Measurements from ENCODE around the gene CHDH. TPM values are rescaled to one million over a fixed set of nuclear protein-coding genes. Genes with fewer than 3 reads are reported as not detected.

Gene CHDH
- total RNA-seq, 2 donors from 2014 or later: 0.29 to 0.39 TPM

GRCh38 chr3:53824795-53825194 lies 21.4 kb downstream of the CHDH start:
- DNase-seq (ENCODE audit: low spot score) (no peak), ATAC-seq (no peak)
- Mint-ChIP-seq H3K4me3 (no peak overlapping the region), H3K4me1 (ENCODE audit: low read depth in 2 of 2) (no peaks in the 10 kb centered on the region), H3K27ac (no peak overlapping the region), H3K9me3 (no peaks in the 10 kb centered on the region), H3K36me3 (no peaks in the 10 kb centered on the region), H3K27me3 (peaks cover 7 to 21% of the 10 kb centered on the region in 2 donors)

GRCh38 chr3:53823956-53824657 lies 22.1 kb downstream of the CHDH start:
- H3K36me3 Mint-ChIP-seq: no peaks in the 10 kb centered on the region
- H3K4me1 Mint-ChIP-seq (ENCODE audit: low read depth in 2 of 2): no peaks in the 10 kb centered on the region
- H3K27ac Mint-ChIP-seq: no peak overlapping the region
- no peak overlapping the region for H3K4me3 Mint-ChIP-seq
- H3K9me3 Mint-ChIP-seq: no peaks in the 10 kb centered on the region
- H3K27me3 Mint-ChIP-seq: peaks cover 7 to 21% of the 10 kb centered on the region in 2 donors
- no peak for ATAC-seq
- DNase-seq (ENCODE audit: low spot score): no peak

GRCh38 chr3:53823026-53823955 lies 22.9 kb downstream of the CHDH start:
- Mint-ChIP-seq H3K4me1 (ENCODE audit: low read depth in 2 of 2) (no peaks in the 10 kb centered on the region), H3K36me3 (no peaks in the 10 kb centered on the region), H3K27me3 (peaks cover 7 to 21% of the 10 kb centered on the region in 2 donors), H3K27ac (no peak overlapping the region), H3K4me3 (no peak overlapping the region), H3K9me3 (no peaks in the 10 kb centered on the region)
- DNase-seq (ENCODE audit: low spot score) (no peak), ATAC-seq (peak in 1 of 2 donors; percentile 29)

- no peaks in the 10 kb centered on the region for H3K4me1 Mint-ChIP-seq (ENCODE audit: low read depth in 2 of 2)
- no peak overlapping the region for H3K27ac Mint-ChIP-seq
- no peaks in the 10 kb centered on the region for H3K9me3 Mint-ChIP-seq
- ATAC-seq (no peak), DNase-seq (ENCODE audit: low spot score) (no peak)
- no peak overlapping the region for H3K4me3 Mint-ChIP-seq
- peaks cover 3 to 16% of the 10 kb centered on the region in 2 donors for H3K27me3 Mint-ChIP-seq
- H3K36me3 Mint-ChIP-seq: no peaks in the 10 kb centered on the region
Measured at GRCh38 chr3:53822331-53822741, 23.9 kb downstream of the CHDH start.

GRCh38 chr3:53821631-53822121 lies 24.5 kb downstream of the CHDH start:
- ATAC-seq (no peak), DNase-seq (ENCODE audit: low spot score) (no peak)
- Mint-ChIP-seq H3K27me3 (peaks cover 3 to 13% of the 10 kb centered on the region in 2 donors), H3K9me3 (no peaks in the 10 kb centered on the region), H3K36me3 (no peaks in the 10 kb centered on the region), H3K4me1 (ENCODE audit: low read depth in 2 of 2) (no peaks in the 10 kb centered on the region), H3K4me3 (no peak overlapping the region), H3K27ac (no peak overlapping the region)

- DNase-seq (ENCODE audit: low spot score) (no peak), ATAC-seq (no peak)
- Mint-ChIP-seq H3K4me3 (no peak overlapping the region), H3K4me1 (ENCODE audit: low read depth in 2 of 2) (no peaks in the 10 kb centered on the region), H3K9me3 (no peaks in the 10 kb centered on the region), H3K27ac (no peak overlapping the region), H3K36me3 (no peaks in the 10 kb centered on the region), H3K27me3 (peaks cover 3 to 12% of the 10 kb centered on the region in 2 donors)
Measured at GRCh38 chr3:53820756-53821580, 25.3 kb downstream of the CHDH start.

GRCh38 chr3:53820084-53820483 lies 26.1 kb downstream of the CHDH start:
- Mint-ChIP-seq H3K4me1 (ENCODE audit: low read depth in 2 of 2) (no peaks in the 10 kb centered on the region), H3K27me3 (peaks cover 0 to 3% of the 10 kb centered on the region in 2 donors), H3K36me3 (no peaks in the 10 kb centered on the region), H3K4me3 (no peak overlapping the region), H3K9me3 (no peaks in the 10 kb centered on the region), H3K27ac (no peak overlapping the region)
- ATAC-seq (no peak), DNase-seq (ENCODE audit: low spot score) (no peak)

GRCh38 chr3:53819163-53819868 lies 26.9 kb downstream of the CHDH start:
- no peak for DNase-seq (ENCODE audit: low spot score)
- Mint-ChIP-seq H3K27ac (no peak overlapping the region), H3K27me3 (no peaks in the 10 kb centered on the region), H3K4me1 (ENCODE audit: low read depth in 2 of 2) (no peaks in the 10 kb centered on the region), H3K9me3 (no peaks in the 10 kb centered on the region), H3K36me3 (no peaks in the 10 kb centered on the region), H3K4me3 (no peak overlapping the region)
- ATAC-seq: no peak

GRCh38 chr3:53818221-53819162 lies 27.7 kb downstream of the CHDH start:
- Mint-ChIP-seq H3K4me3 (no peak overlapping the region), H3K36me3 (no peaks in the 10 kb centered on the region), H3K27me3 (no peaks in the 10 kb centered on the region), H3K4me1 (ENCODE audit: low read depth in 2 of 2) (no peaks in the 10 kb centered on the region), H3K9me3 (no peaks in the 10 kb centered on the region), H3K27ac (no peak overlapping the region)
- ATAC-seq: no peak
- no peak for DNase-seq (ENCODE audit: low spot score)

GRCh38 chr3:53817809-53818208 lies 28.4 kb downstream of the CHDH start:
- Mint-ChIP-seq H3K27ac (no peak overlapping the region), H3K9me3 (no peaks in the 10 kb centered on the region), H3K36me3 (no peaks in the 10 kb centered on the region), H3K4me3 (no peak overlapping the region), H3K27me3 (no peaks in the 10 kb centered on the region), H3K4me1 (ENCODE audit: low read depth in 2 of 2) (no peaks in the 10 kb centered on the region)
- ATAC-seq: peak in 1 of 2 donors; percentile 3
- DNase-seq (ENCODE audit: low spot score): no peak

- no peak overlapping the region for H3K27ac Mint-ChIP-seq
- H3K4me1 Mint-ChIP-seq (ENCODE audit: low read depth in 2 of 2): no peaks in the 10 kb centered on the region
- ATAC-seq (no peak), DNase-seq (ENCODE audit: low spot score) (no peak)
- no peaks in the 10 kb centered on the region for H3K36me3 Mint-ChIP-seq
- H3K4me3 Mint-ChIP-seq: no peak overlapping the region
- no peaks in the 10 kb centered on the region for H3K9me3 Mint-ChIP-seq
- H3K27me3 Mint-ChIP-seq: no peaks in the 10 kb centered on the region
Measured at GRCh38 chr3:53817211-53817610, 29.0 kb downstream of the CHDH start.

GRCh38 chr3:53816425-53816824 lies 29.8 kb downstream of the CHDH start:
- H3K36me3 Mint-ChIP-seq: no peaks in the 10 kb centered on the region
- H3K4me1 Mint-ChIP-seq (ENCODE audit: low read depth in 2 of 2): no peaks in the 10 kb centered on the region
- H3K9me3 Mint-ChIP-seq: no peaks in the 10 kb centered on the region
- no peak overlapping the region for H3K27ac Mint-ChIP-seq
- no peak overlapping the region for H3K4me3 Mint-ChIP-seq
- DNase-seq (ENCODE audit: low spot score) (no peak), ATAC-seq (no peak)
- H3K27me3 Mint-ChIP-seq: no peaks in the 10 kb centered on the region

Measured in natural killer cell treated with Interleukin-12 subunit alpha and Interleukin-12 subunit beta and Interleukin-15 and Interleukin-18, amount 100 ng/mL, for 72 hours (primary cell).